ENCODE measurements around the gene CADPS.

Gene CADPS

GRCh38 chr3:62873761-62874710 lies 1.2 kb downstream of the CADPS start:
- no peak for DNase-seq (ENCODE audit: low read depth in 2 of 2)

GRCh38 chr3:62873451-62873760 lies 1.8 kb downstream of the CADPS start:
- no peak for DNase-seq (ENCODE audit: low read depth in 2 of 2)

GRCh38 chr3:62872318-62872717 lies 2.9 kb downstream of the CADPS start:
- no peak for DNase-seq (ENCODE audit: low read depth in 2 of 2)

GRCh38 chr3:62870321-62870720 lies 4.9 kb downstream of the CADPS start:
- no peak for DNase-seq (ENCODE audit: low read depth in 2 of 2)

GRCh38 chr3:62863648-62864047 lies 11.6 kb downstream of the CADPS start:
- no peak for DNase-seq (ENCODE audit: low read depth in 2 of 2)

GRCh38 chr3:62859203-62859791 lies 15.9 kb downstream of the CADPS start:
- no peak for DNase-seq (ENCODE audit: low read depth in 2 of 2)

- DNase-seq (ENCODE audit: low read depth in 2 of 2): no peak
Observed at GRCh38 chr3:62845996-62846395, 29.2 kb downstream of the CADPS start.

- DNase-seq (ENCODE audit: low read depth in 2 of 2): no peak
Observed at GRCh38 chr3:62843508-62843907, 31.7 kb downstream of the CADPS start.

- no peak for DNase-seq (ENCODE audit: low read depth in 2 of 2)
Observed at GRCh38 chr3:62839748-62840147, 35.5 kb downstream of the CADPS start.

GRCh38 chr3:62837145-62837787 lies 38.0 kb downstream of the CADPS start:
- no peak for DNase-seq (ENCODE audit: low read depth in 2 of 2)

GRCh38 chr3:62835554-62836236 lies 39.5 kb downstream of the CADPS start:
- DNase-seq (ENCODE audit: low read depth in 2 of 2): no peak

GRCh38 chr3:62833538-62833937 lies 41.7 kb downstream of the CADPS start:
- DNase-seq (ENCODE audit: low read depth in 2 of 2): no peak

- DNase-seq (ENCODE audit: low read depth in 2 of 2): no peak
Observed at GRCh38 chr3:62832553-62832952, 42.7 kb downstream of the CADPS start.

GRCh38 chr3:62830727-62831322 lies 44.4 kb downstream of the CADPS start:
- no peak for DNase-seq (ENCODE audit: low read depth in 2 of 2)

GRCh38 chr3:62827550-62827949 lies 47.7 kb downstream of the CADPS start:
- no peak for DNase-seq (ENCODE audit: low read depth in 2 of 2)

- DNase-seq (ENCODE audit: low read depth in 2 of 2): no peak
Observed at GRCh38 chr3:62824965-62825592, 50.1 kb downstream of the CADPS start.

- DNase-seq (ENCODE audit: low read depth in 2 of 2): no peak
Observed at GRCh38 chr3:62823461-62824050, 51.7 kb downstream of the CADPS start.

GRCh38 chr3:62822905-62823304 lies 52.3 kb downstream of the CADPS start:
- DNase-seq (ENCODE audit: low read depth in 2 of 2): no peak

- no peak for DNase-seq (ENCODE audit: low read depth in 2 of 2)
Observed at GRCh38 chr3:62818347-62818746, 56.9 kb downstream of the CADPS start.

GRCh38 chr3:62817678-62818077 lies 57.5 kb downstream of the CADPS start:
- no peak for DNase-seq (ENCODE audit: low read depth in 2 of 2)

GRCh38 chr3:62815981-62816380 lies 59.2 kb downstream of the CADPS start:
- DNase-seq (ENCODE audit: low read depth in 2 of 2): no peak
